GM18870 (cell line): Measurements from ENCODE around the gene KCTD1.
A peak's percentile ranks its signal among the peaks of the same experiment; 100 is the strongest.

ENCODE experiments used
- ATAC-seq: cut with Tn5 transposase; IDR thresholded peaks from one replicate; pipeline ENCODE4 v1.9.1; 2021; ENCODE audit warnings: moderate library complexity; ENCODE audit not compliant: unreplicated experiment

The KCTD1 gene

DNA sequence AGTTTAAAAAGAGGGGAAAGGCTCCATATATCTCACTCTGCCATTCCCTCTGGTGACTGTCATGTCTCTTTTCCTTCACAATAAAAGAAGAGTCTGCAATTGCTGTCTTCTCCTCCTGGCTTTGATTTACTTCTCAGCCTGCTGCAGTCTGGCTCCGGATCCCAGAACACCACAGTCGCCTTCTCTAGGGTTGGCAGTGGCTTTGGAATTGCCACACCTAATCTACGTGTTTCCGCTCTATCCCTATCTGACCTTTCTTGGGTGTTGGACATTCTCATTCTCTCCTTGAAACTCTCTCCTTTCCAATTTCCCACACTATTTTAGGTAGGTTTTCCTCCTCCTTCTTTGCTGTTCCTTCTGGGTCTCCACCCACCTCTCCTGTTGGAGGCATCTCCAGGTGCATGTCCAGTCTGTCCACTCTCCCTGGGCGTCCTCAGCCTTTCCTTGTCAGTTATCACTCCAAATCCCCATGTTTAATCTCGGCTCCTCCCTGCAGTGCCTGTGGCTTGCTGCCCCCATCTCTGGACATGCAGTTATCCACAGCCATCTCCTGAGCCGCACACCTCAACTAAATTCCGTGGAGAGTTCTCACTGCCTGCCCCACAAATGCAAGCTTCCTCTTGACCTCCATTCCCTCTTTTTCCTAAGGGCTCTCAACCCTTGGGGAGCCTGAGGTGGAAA, 112.8 kb downstream of the KCTD1 start:
- no peak for ATAC-seq

DNA sequence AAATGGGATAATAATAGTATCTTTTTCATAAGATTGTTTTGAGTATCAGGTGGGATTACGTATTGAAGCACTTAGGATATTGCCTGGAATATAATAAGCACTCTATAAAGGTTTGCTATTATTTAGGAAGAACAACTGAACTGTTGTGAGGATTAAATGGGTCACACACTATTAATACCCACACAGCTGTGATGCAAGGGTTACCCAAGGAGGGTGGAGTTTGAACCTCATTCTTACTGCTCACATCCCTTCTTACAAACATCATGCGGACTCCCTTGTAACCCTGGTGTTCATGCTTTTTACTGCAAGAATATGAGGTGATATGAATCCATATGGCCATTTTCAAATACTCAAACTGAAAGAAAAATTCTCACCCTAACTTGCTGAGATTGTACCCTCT, 113.5 kb downstream of the KCTD1 start:
- ATAC-seq = no peak

DNA sequence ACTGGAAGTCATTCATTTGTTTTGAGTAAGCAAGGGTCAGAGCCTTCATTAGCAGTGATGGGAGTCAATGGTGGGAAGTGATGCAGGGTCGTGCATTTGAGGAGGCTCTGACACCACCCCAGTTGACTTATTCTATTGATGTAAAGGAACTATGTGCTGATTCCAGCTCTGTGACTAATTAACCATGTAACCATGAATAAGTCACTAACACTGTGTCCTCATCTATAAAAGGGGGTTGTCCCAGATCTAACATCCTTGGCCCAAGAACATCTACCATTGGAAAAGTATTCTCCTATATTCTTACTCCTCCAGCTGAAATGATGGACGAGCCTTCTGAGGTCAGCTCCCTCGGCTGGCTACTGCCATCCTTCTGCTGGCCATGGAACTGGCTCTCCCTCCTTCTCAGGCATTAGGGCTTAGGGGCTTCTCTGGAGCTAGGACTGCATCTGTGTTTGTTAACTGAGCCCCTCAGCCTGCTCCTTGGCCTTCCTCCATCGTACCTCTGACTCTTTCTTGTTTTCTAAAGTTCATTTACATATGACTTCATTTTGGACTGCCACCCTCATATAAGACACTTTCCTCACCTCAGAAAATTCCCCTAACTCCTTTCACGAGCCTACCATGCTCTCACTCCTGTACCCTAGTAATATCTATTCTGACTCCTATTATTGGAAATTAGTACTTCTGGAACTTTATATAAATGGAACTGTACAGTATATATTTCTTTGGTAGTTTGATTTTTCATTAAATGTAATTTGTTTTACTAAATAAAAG, 115.5 kb downstream of the KCTD1 start:
- no peak for ATAC-seq

DNA sequence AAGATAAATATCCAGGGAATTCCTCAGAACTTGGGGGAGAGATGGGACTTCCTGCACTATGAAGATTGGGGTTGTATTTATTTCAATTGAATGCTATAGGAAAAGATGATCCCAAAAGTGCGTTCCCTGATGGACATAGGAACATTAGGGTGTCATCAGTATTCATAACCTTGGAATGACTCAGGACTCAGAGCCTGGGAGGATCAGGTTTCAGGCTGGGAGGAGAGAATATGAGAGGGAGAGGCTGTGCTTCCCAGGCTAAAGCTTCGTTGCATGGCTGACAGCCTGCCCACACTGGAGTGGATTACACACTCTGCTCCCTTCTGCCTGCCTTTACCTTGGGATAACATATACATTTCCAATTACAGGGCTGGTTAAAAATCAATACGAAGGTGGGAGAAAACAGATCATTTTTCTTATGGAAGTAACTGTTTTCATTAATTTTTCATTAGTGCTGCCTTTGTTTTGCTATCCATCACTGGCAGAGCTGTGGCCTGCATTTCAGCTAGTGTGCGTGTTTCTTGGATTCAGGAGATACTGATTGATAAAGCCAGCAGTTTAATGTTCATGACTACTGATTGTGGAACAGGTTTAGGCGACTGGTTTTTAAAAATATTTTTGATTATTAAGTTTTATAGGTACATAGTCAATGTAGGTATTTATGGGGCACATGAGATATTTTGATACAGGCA, 118.7 kb downstream of the KCTD1 start:
- ATAC-seq = no peak

DNA sequence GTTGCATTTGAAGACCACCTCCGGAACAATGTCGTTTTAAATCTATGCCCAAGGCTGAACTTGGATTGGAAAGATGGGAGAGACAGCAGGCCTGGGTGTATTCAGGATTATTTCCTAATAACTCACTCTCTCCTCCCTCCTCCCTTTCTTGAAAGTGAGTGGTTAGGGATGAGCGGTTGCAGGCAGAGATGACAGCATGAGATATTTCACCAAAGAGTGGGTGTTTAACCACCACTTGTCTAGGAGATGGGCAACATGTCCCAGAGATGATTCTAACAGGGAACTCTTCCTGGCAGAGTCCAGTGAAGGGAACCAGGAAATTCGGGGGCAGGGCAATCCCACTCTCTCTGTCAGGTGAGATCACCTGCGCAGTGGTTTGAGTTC, 123.2 kb downstream of the KCTD1 start:
- ATAC-seq = no peak

DNA sequence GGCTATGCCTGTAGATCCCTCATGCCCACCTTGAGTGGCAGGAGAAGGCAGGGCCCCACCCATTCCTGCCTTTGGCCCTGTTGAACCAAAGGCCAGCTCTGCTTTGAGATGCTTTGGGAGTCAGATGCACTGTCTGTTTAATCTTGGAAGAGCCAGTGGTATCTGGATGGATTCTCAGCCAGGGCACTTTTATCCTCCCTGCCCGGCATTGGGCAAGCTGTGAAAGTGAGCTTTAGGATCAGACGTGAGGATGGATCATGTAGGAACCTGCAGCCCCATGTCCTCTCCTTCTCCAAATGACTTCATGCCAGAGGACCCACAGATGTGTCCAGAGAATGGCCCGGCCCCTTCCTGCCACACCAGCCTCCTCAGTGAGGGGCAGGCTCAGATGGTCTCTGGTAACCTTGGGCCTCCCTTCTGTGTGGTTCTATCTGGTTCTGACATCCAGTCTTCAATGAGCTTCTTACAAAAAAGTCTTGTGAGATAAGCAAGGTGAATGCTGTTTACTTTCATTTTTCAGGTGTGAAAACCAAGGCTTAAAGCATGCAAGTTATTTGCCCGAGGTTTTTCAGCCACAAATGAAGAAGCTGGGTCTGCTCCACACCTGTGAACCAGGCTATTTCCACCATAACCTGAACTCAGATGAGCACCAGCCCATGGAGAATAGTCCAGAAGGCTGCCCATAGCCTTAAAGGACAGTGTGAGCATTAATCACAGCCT, 123.8 kb downstream of the KCTD1 start:
- ATAC-seq = no peak

DNA sequence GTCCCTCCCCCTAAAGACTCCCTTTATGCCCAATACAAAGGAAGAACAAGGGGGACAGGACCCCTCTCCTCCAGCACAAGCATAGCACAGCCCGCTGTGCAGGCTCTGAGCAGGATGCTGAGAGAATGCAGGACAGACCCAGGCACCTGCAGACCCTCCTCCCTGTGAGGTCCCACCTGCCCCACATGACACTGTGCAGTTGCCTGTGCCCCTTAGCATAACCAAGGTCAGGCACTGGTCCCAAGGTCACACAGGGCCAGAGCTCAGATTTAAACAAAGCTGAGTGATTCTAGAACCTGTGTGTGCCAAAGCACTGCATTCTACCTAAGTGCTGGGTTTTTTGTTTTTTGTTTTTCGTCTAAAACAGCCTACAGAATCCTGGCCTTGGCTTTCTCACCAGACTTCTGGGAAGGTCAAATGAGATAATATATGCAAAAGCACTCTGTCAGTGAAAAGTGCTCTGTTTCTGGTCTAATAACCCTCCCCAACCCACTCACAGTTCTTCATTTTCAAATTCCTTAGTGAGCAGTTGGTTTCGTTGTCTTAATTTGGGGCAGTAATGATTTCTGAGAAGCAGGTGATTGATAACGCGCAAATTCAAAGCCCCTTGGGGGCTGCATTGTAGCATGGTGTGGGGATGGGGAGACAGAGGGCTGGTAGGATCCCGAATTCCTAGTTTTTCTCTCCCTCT, 125.7 kb downstream of the KCTD1 start:
- ATAC-seq = peak; percentile 86

DNA sequence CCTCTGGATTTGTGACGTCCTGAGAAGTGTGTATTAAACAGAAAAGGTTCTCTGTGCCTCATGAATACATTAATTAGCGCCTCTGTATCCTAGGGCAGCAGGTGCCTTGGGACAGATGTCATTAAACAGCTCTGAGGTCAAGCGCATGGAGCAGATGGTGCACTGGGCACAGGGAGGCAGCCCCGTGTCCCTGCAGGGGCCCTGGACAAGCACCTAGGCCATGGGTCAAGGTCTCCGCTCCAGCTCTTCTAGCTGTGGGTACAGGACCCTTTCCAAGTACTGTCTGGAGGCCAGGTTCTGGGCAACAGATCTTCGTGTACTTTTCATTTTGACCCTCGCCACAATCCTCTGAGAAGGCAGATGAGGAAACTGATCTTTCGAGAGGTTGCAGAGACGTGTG, 126.4 kb downstream of the KCTD1 start:
- no peak for ATAC-seq

DNA sequence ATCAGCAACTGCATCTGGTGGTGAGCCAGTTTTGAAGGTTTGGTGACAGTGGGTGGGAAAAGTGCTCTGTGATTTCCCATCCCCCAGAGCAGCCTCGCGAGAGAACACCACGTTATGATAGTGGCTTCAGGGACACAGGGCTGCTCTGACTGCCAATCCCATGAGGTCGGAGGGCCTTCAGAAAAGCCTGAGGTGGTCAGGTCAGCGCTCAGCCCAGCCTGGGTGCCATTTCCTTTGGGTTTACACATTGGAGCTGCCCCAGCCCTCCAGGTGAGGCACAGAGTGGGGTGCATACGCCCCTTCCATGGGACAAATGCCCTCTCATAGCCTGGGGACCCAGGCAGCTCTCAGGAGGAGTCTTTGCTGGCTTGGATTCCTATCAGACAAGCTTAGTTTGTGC, 126.8 kb downstream of the KCTD1 start:
- no peak for ATAC-seq

DNA sequence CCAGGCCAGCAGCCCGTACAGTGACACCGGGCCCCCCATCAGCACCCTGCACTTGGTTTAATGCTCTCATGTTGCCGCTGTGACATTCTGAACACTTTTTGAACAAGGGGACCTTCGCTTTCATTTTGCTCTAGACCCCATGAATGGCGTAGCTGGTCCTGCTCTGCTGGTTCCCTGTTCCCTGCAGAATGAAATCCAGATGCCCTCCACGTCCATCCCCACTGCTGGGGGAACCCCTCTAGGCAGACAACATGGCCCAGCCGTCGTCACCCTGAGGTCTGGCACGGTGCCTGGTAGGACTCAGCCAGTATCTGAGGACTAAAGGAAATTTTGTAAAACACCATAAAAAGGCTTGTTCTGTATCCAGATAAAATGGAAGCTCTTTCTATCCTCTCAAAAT, 128.6 kb downstream of the KCTD1 start:
- no peak for ATAC-seq

DNA sequence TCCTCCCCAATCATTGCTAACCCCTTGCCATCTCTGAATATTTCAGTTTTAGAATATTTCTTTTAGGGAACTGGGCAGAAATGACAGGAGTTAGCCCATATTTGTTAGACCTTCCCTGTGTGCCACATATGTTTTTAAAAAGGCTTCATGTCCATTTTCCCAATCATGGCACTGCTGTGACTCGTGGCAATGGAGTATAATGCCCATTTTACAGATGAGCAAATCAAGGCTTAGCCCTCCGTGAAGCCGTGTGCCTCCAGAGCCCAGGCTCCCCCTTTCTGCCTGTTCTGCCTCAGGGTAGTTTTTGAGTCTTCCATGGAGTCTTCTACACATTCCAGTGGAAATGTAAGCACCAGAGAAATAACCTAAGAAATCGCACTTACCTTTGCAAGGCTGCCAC, 130.1 kb downstream of the KCTD1 start:
- ATAC-seq = no peak

DNA sequence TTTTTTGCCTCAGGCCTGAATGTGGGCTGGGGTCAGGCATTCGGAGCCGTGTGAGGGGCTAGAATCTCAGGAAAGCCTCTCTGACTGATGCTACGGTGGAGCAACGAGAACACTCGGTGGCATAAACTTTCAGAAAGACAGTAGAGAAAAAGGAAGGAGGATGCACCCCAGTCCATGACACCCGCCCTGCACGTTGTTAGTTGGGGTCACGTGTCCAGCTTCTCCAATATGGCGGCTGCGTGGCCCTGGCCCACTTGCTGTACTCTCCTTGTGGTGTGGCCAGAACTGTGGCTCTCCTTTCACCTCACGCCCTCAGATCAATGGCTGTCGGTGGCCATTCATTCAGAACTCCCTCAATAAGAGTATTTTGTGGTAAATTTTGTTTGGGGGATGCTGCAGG, 131.2 kb downstream of the KCTD1 start:
- no peak for ATAC-seq

DNA sequence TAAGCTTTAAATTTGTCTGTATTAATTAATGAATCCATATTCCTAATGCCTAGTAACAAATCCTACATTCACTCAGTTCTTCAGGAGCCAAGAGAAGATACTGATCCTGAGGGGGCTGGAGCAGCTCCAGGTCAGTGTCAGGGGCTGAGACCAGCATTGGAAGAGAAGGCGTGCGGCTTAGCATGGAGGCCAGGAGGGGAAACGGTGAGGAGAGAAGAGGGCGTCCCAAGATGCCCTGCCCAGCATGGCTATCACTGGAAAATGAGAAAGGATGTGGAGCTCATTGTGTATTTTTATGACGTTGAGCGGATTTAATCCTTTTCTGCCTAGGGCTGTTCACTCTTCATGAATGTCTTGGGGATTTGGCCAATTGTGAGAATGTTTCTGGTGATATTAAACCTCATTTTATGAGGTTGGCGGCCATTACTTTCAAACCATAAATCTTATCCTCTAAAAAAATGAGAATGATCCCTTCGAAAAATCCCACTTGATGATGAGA, 131.7 kb downstream of the KCTD1 start:
- no peak for ATAC-seq

DNA sequence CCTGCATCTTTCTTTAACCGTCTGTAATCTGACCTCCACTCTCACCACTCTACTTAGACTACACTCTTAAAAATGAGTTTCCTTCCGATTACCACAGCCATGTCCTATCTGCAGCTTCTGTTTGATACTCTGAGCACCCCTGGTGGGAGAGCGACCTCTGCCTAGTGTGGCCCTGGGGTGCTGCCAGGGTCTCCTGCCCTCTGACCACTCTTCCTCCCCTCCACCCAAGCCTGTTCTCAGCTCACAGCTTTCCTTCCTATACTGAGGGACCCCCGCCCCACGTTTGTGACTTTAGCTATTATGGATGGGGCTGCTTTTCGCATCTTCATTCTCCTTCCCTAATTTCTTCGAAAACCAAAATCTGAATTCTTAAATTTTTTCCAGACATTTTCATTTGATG, 132.7 kb downstream of the KCTD1 start:
- ATAC-seq = no peak

DNA sequence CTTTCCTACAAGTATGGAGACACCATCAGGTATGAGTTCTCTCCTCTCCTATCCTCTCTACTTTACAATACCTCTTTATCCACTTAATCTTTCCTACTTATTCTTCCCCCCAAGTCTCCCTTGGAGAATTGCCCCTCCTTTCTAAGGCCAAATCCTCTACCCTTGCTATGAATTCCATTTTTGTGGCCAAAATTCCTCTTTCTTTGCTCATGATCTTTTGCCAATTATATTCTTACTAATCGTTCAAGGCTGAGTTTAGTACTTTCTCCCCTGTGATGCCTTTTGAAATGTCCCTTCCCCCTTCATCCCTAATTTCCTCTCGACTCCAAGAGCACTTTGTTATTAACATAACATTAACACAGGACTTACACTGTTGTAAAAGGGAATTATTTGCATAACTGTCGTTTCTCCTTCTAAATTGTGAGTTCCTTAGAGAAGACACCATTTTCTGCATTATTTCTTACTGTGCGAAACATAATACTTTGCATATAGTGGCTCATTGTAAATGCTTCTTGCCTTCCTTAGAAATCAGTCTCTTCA, 133.4 kb downstream of the KCTD1 start:
- ATAC-seq = no peak

DNA sequence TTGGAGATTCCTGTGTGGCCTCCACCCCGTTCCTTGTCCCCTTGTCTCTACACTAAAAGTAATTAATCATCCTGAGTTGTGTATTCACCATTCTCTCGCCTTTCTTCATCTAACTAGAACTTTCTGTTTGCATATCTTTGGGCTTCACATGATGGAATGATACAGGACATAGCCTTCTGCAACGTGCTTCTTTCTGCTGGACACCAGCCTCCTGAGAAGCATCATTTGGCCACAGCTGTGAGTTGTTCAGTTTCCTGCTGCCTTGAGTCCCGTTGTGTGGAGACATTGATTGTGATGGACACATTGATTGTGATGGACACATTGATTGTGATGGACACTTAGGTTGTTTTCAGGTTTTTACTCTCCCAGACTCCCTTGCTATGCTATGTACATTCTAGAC, 139.3 kb downstream of the KCTD1 start:
- no peak for ATAC-seq

DNA sequence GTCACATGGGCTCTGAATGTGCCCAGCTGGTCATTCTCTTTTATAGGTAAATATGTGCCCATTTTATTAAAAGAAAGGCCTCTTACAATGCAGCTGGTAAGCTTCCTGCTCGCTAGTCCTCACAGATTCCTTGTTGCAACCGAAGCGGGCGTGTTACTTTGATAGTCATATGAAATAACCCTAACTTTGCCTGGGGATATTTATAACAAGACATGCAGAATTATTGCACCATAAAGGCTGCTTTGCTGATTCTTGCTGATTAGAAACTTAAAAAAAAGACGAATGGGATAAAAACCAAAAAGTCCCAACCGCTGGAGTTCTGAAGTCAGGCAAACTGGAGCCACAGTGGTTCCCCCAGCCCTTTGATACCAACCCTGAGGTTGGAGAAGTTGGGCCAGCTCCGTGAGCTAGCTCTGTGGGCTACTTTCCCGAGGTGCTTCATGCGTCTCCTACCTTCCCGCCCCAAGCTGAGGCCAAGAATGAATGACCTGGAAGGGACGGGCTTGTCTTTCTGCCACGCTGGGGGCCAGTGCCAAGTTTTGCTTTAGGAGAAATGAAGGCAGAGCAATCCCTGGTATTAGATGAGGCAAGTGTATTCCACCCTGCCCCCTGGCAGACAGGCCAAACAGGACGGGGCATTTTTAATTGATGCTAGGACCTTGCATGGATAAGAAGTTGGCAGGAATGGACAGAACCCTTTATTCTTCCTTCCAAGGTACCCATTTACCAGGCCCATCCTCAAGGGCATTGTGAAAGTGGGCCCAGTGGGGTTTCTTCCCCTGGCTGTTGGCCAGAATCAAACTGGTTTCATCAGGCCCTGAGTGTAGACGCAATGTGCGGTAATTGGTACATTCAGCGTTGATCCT, 140.4 kb downstream of the KCTD1 start:
- ATAC-seq = no peak

DNA sequence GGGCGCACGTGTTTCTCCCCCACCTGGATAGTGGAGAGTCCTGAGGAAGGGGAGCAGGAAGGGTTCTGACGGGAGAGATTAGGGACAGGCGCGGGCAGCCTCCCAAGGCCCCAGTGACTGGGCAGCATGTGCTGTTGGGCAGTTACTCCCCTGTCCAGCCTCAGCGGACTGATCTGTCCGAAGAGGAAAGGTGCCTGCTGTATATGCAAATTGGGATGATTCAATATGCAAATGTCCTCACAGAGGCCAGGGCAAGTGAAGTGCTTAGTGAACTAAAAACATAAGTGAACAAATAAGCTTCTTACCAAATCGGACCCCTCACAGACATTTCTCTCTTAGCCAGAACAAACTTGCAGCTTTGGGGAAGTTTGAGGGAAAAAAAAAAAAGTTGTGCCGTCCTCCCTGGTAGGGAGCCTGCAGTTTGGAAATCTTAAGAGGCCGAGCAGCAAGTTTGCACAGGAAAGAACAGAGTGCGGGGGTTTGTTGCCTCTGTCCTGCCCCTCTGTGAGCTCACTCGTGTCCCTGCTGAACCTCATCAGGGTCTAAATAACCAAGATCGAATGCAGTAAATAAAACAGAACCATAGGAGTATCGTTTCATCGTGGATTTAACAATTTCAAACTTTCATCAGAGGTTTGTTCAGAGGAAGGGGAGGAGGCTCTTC, 141.4 kb downstream of the KCTD1 start:
- no peak for ATAC-seq

DNA sequence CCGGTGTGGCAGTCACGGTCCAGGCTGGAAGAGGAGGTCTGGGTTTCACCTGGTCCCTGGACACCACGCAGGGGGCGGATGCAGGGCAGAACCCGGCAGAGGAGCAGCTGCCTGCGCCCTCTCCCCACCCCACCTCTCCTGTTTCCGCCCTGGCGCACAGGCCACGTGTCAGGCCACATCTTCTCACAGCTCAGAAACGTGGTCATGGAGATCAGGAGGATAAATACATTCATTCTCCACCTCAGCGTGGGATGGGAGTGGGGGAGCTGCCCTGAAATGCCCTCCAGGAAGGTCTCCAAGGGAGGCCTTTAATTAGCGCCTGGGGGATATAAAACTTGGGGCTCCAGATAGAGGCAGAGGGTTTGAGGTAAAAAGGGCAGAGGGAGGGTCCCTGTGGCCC, 142.0 kb downstream of the KCTD1 start:
- no peak for ATAC-seq
